Esophagus (tissue), 2 donors: ENCODE measurements around the gene RAB40A. TPM values are rescaled to one million over a fixed set of nuclear protein-coding genes. Genes with fewer than 3 reads are reported as not detected.

ENCODE experiments used
- H3K27ac ChIP-seq, 2 donors: one replicate each; pipeline ENCODE4 v1.5.1; 2013; ENCODE audit warnings: low read depth in 2 of 2, mild to moderate bottlenecking in 2 of 2, inconsistent platforms in 1 of 2, low read length in 1 of 2, moderate library complexity in 1 of 2
- H3K27me3 ChIP-seq, 2 donors: one replicate each; pipeline ENCODE4 v1.6.1; 2013; ENCODE audit warnings: low read length in 2 of 2, control low read depth in 1 of 2, mild to moderate bottlenecking in 1 of 2; ENCODE audit not compliant: insufficient read depth in 2 of 2, control insufficient read depth in 1 of 2
- H3K36me3 ChIP-seq, 2 donors: one replicate each; pipeline ENCODE4 v1.6.1; 2013; ENCODE audit warnings: low read length in 1 of 2; ENCODE audit not compliant: control insufficient read depth in 2 of 2, insufficient read depth in 2 of 2
- H3K4me1 ChIP-seq, 2 donors: one replicate each; pipeline ENCODE4 v1.6.1; 2013; ENCODE audit warnings: low read length in 1 of 2; ENCODE audit not compliant: control insufficient read depth in 2 of 2, insufficient read depth in 2 of 2
- H3K4me3 ChIP-seq, 2 donors: one replicate each; pipeline ENCODE4 v1.5.1; 2013; ENCODE audit warnings: low read length in 2 of 2, mild to moderate bottlenecking in 2 of 2, low read depth in 1 of 2, moderate library complexity in 1 of 2
- H3K9me3 ChIP-seq, 2 donors: one replicate each; pipeline ENCODE4 v1.6.1; 2013; ENCODE audit warnings: mild to moderate bottlenecking in 2 of 2, low read depth in 1 of 2, low read length in 1 of 2, moderate library complexity in 1 of 2; ENCODE audit not compliant: control insufficient read depth in 2 of 2, insufficient read depth in 1 of 2
- WGBS, 2 donors: extraction: QIAGEN DNeasy Blood & Tissue Kit; methylation state at CpG; one replicate each; pipeline ENCODE4 v1.1.7; 2013; 5-methylcytosine and 5-hydroxymethylcytosine counted together
- polyA plus RNA-seq, 2 donors: library from polyadenylated mRNA; stranded (reverse); fragments of 200-250 nt; gene quantifications; one replicate each; pipeline ENCODE4 v1.2.3, GENCODE V29; 2013
- donor health status: healthy with polysubstance abuse.
- donor health status: Bipolar disorder and iron deficiency.

RAB40A gene
- polyA plus RNA-seq, 2 donors, result 0.94 to 1.2 TPM

DNA sequence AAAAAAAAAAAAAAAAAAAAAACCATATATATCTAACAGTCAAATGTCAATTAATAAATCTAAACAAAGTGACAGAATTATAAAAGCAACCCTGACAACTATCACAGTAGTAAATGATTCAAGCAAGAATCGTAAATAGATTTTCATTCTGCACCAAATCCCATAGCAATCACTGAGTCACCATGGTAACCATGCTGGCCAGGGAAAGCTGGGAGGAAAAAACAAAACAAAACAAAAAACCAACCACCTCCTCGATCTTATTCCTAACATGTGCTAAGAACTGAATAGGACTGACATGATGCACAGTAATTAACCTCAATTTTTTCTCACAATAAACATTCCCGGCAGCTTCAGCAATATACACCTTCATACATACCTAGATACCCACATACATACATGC, 30.6 kb upstream of the RAB40A start:
- 55 to 63% methylated on average over 3 of the region's 3 CpGs for WGBS, 2 donors
- H3K9me3 ChIP-seq, result peaks cover 0 to 4% of the 10 kb centered on the region in 2 donors
- no peaks in the 10 kb centered on the region for H3K27me3 ChIP-seq
- H3K27ac ChIP-seq, result no peak overlapping the region
- H3K36me3 ChIP-seq, result no peaks in the 10 kb centered on the region
- H3K4me3 ChIP-seq, result no peak overlapping the region
- H3K4me1 ChIP-seq, result no peaks in the 10 kb centered on the region

GRCh38 chrX:103540145-103540544, 20.9 kb upstream of the RAB40A start:
- H3K4me1 ChIP-seq, result no peaks in the 10 kb centered on the region
- H3K27me3 ChIP-seq, result no peaks in the 10 kb centered on the region
- no peak overlapping the region for H3K4me3 ChIP-seq
- no peak overlapping the region for H3K27ac ChIP-seq
- no peaks in the 10 kb centered on the region for H3K36me3 ChIP-seq
- no peaks in the 10 kb centered on the region for H3K9me3 ChIP-seq

DNA sequence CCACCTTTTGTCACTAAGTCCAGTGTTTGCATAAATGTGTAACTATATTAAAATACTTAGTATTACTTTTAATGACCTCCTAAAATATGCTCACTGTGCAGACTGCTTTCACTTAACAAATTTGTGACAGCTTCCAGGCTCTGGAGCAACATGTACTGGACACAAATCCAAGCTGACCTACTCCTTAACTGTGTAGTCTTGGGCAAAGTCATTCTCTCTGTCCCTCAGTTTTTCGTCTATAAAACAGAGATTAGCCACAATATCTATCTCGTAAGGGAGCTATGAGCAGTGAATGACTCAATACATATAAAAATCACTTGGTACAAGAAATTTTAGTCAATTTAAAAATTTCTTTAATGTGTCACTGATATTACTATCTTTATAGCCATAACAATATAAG, 20.4 kb upstream of the RAB40A start:
- Histone ChIP-seq H3K27ac (no peak overlapping the region), H3K36me3 (no peaks in the 10 kb centered on the region), H3K27me3 (no peaks in the 10 kb centered on the region), H3K9me3 (no peaks in the 10 kb centered on the region), H3K4me3 (no peak overlapping the region), H3K4me1 (no peaks in the 10 kb centered on the region)
- WGBS, 2 donors, result 70 to 71% methylated on average over 2 of the region's 2 CpGs

GRCh38 chrX:103538728-103539127, 19.4 kb upstream of the RAB40A start:
- Histone ChIP-seq H3K4me3 (no peak overlapping the region), H3K36me3 (no peaks in the 10 kb centered on the region), H3K27ac (no peak overlapping the region), H3K27me3 (no peaks in the 10 kb centered on the region), H3K9me3 (no peaks in the 10 kb centered on the region), H3K4me1 (no peaks in the 10 kb centered on the region)

DNA sequence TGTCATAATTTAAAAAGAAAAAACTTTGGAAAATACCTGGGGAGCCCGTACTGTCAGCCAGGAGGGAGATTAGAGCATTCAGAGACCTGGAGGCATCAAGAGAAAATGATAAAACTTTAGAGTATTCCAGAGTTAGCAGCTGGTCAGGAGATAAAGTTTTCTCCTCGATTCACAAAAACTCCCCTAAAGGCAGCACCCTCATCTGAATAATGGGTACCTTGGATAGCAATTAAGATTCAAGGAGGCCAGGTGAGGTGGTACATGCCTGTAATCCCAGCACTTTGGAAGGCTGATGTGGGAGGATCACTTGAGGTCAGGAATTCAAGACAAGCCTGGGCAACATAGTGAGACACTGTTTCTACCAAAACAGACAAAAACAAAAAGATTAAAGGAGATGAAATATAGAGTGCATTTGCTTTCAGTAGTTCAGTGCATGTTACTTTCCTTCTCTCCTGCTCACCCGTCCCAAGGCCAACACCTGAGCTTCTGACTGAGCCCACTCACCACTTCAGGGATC, 18.6 kb upstream of the RAB40A start:
- Histone ChIP-seq H3K36me3 (no peaks in the 10 kb centered on the region), H3K27ac (peak overlapping the region; percentile 39 to 48), H3K27me3 (no peaks in the 10 kb centered on the region), H3K4me3 (no peak overlapping the region), H3K4me1 (no peaks in the 10 kb centered on the region), H3K9me3 (no peaks in the 10 kb centered on the region)
- 34 to 36% methylated on average over 3 of the region's 3 CpGs for WGBS, 2 donors

DNA sequence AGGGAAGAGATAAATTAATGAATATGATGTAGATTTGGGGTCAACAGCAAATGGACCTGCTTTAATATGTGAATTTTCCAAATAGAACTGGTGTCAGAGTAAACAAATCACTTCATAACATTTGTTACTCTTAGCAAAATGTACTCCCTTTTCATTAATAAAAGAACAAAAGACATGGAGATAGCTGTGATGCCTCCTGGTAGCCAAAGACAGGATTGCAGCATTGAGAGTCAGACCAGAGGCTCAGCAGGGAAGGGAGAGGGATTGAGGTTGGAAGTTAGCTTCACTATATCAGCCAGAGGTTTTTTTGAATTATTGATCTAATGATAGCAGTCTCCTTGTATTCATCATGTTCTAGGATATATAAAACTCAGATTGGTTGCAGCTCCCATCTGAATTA, 17.4 kb upstream of the RAB40A start:
- Histone ChIP-seq H3K27me3 (no peaks in the 10 kb centered on the region), H3K36me3 (no peaks in the 10 kb centered on the region), H3K27ac (peak overlapping the region in 1 of 2 donors; percentile 54), H3K4me1 (no peaks in the 10 kb centered on the region), H3K9me3 (no peaks in the 10 kb centered on the region), H3K4me3 (no peak overlapping the region)

- Histone ChIP-seq H3K36me3 (no peaks in the 10 kb centered on the region), H3K9me3 (no peaks in the 10 kb centered on the region), H3K27me3 (no peaks in the 10 kb centered on the region), H3K4me3 (no peak overlapping the region), H3K27ac (peak overlapping the region in 1 of 2 donors; percentile 27), H3K4me1 (no peaks in the 10 kb centered on the region)
These were observed 16.8 kb upstream of the RAB40A start for GRCh38 chrX:103536071-103536470.

- no peaks in the 10 kb centered on the region for H3K4me1 ChIP-seq
- no peak overlapping the region for H3K4me3 ChIP-seq
- no peaks in the 10 kb centered on the region for H3K9me3 ChIP-seq
- no peak overlapping the region for H3K27ac ChIP-seq
- H3K36me3 ChIP-seq, result no peaks in the 10 kb centered on the region
- WGBS, 2 donors, result 33 to 57% methylated on average over 1 of the region's 1 CpG
- no peaks in the 10 kb centered on the region for H3K27me3 ChIP-seq
These were observed 15.9 kb upstream of the RAB40A start for GRCh38 chrX:103535206-103535605.

DNA sequence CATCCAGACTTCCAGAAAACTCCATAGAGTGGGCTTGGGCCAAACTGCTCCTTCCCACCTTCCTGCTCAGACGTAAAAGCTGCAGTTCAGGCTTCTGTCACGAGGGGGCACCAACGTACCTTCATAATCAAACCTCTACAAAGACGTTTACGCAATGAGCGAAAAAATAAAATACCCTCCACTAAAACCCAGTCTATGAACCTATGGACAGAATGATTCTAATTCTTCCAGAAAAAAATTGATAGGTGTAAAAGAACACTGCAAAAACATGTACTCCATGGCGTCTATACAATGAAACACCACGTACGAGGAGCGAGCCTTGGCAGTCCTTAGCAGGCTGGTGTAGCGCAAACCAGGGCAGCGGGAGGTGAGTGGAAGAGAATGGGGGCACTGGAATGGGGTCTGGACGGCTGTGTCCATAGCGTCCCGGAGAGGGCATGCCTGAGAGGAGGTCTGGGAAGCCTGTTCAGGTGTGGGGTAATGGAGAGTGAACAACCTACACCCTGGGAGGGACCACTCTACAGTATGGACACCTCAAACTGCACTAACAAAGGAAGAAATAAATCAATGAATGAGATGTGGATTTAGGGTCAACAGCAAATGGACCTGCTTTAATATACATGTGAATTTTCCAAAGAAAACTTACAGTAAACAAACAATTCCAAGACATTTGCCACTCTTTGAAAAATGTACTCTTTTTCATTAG, 14.4 kb upstream of the RAB40A start:
- no peaks in the 10 kb centered on the region for H3K36me3 ChIP-seq
- H3K4me1 ChIP-seq, result no peaks in the 10 kb centered on the region
- H3K27ac ChIP-seq, result peak overlapping the region in 1 of 2 donors; percentile 59
- 5 to 18% methylated on average over 15 of the region's 15 CpGs for WGBS, 2 donors
- H3K4me3 ChIP-seq, result peak overlapping the region; percentile 26 to 29
- no peaks in the 10 kb centered on the region for H3K27me3 ChIP-seq
- H3K9me3 ChIP-seq, result no peaks in the 10 kb centered on the region

DNA sequence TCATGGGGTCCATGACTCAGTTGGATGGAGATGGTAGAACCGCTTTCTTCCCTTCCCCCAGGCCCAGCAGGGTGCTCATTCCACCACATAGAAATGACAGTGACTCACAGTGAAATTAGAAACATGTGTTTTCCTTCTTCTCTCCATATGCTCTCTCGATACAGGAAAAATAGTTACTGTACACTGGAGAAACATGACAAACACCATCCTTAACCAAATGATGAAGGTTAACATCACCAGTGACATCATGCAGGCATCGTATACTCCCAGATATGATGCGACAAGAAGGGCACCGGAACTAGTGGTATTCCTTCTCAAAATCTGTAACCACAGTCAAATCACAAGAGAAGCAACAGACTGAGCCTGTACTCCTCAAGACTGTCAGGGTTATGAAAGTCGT, 11.7 kb upstream of the RAB40A start:
- no peak overlapping the region for H3K27ac ChIP-seq
- peaks cover 0 to 5% of the 10 kb centered on the region in 2 donors for H3K27me3 ChIP-seq
- WGBS, 2 donors, result 68 to 78% methylated on average over 6 of the region's 6 CpGs

More for the DNA sequence above, 11.7 kb upstream of the RAB40A start:
- Histone ChIP-seq H3K4me3 (no peak overlapping the region), H3K4me1 (no peaks in the 10 kb centered on the region), H3K36me3 (no peaks in the 10 kb centered on the region), H3K9me3 (no peaks in the 10 kb centered on the region)
